PC-9 (cell line): ENCODE results near the gene GPR33. TPM values are rescaled to one million over a fixed set of nuclear protein-coding genes. Genes with fewer than 3 reads are reported as not detected.

Experiments used
- BruUV-seq: library from RNA; stranded (reverse); fragments of 400-500 nt; replicated peaks from 2 replicates; lab custom pipeline; 2021; lab: Mats Ljungman, UMichigan
- CTCF ChIA-PET: fragments of 300-600 bp; sonication (Branson Sonifier 250); formaldehyde crosslinking; loops from one replicate; lab custom pipeline; 2022; ENCODE audit warnings: antibody characterized with exemption; lab: Charles Lee
- POLR2A ChIA-PET: fragments of 300-600 bp; sonication (Branson Sonifier 250); formaldehyde crosslinking; loops from one replicate; lab custom pipeline; 2022; ENCODE audit warnings: antibody characterized with exemption; ENCODE audit not compliant: unreplicated experiment; lab: Charles Lee
- DNase-seq, 2 experiments: peaks; one replicate each; pipeline versions ENCODE4 v3.0.0 to v3.0.0-alpha.2; 2015 to 2022; ENCODE audit warnings: mixed read lengths in 1 of 2
- H2AFZ ChIP-seq: fragments of 200-600 bp; sonication (generic); 2 replicates; pipeline ENCODE4 v1.8.1; 2017; ENCODE audit warnings: antibody characterized with exemption
- H3F3A ChIP-seq: fragments of 200-600 bp; sonication (generic); 2 replicates; pipeline ENCODE4 v1.8.1; 2017; ENCODE audit warnings: antibody characterized with exemption, mild to moderate bottlenecking, low read depth; ENCODE audit not compliant: insufficient read depth
- H3K27ac ChIP-seq: fragments of 200-600 bp; sonication (generic); 2 replicates; pipeline ENCODE4 v1.6.1; 2016; ENCODE audit warnings: mixed run types
- H3K27me3 ChIP-seq: fragments of 200-600 bp; sonication (generic); 2 replicates; pipeline ENCODE4 v1.6.1; 2016; ENCODE audit warnings: low read depth, mixed run types; ENCODE audit not compliant: insufficient read depth
- H3K36me3 ChIP-seq: fragments of 200-600 bp; sonication (generic); 2 replicates; pipeline ENCODE4 v1.6.1; 2016; ENCODE audit warnings: low read depth, mixed run types
- H3K4me1 ChIP-seq: fragments of 200-600 bp; sonication (generic); replicated peaks from 2 replicates; pipeline ENCODE4 v1.6.1; 2016; ENCODE audit warnings: mixed run types; ENCODE audit not compliant: insufficient read depth
- H3K4me2 ChIP-seq: fragments of 200-600 bp; sonication (generic); 2 replicates; pipeline ENCODE4 v1.6.1; 2017; ENCODE audit warnings: mixed run types
- H3K4me3 ChIP-seq: fragments of 200-600 bp; sonication (generic); 2 replicates; pipeline ENCODE4 v1.6.1; 2016; ENCODE audit warnings: mixed run types
- H3K79me2 ChIP-seq: fragments of 200-600 bp; sonication (generic); 2 replicates; pipeline ENCODE4 v1.6.1; 2017; ENCODE audit warnings: low read depth, mixed run types
- H3K9me2 ChIP-seq: fragments of 200-600 bp; sonication (generic); 2 replicates; pipeline ENCODE4 v1.8.1; 2017; ENCODE audit warnings: mild to moderate bottlenecking; ENCODE audit not compliant: insufficient read depth
- H3K9me3 ChIP-seq: fragments of 200-600 bp; sonication (generic); 2 replicates; pipeline ENCODE4 v1.8.1; 2016; ENCODE audit warnings: low read depth; ENCODE audit not compliant: insufficient read depth
- H4K20me1 ChIP-seq: fragments of 200-600 bp; sonication (generic); 2 replicates; pipeline ENCODE4 v1.8.1; 2017; ENCODE audit not compliant: insufficient read depth
- CTCF ChIP-seq: fragments of 200-600 bp; sonication (generic); conservative IDR thresholded peaks from 2 replicates; pipeline ENCODE4 v1.6.1; 2017; ENCODE audit warnings: mixed run types, antibody characterized with exemption, mild to moderate bottlenecking, moderate library complexity
- EZH2 ChIP-seq: fragments of 200-600 bp; sonication (generic); IDR thresholded peaks from 2 replicates; pipeline ENCODE4 v1.8.0; 2017; ENCODE audit warnings: antibody characterized with exemption, low read depth
- intact Hi-C: fragments of 100-400 bp; cut with micrococcal nuclease; formaldehyde crosslinking; loops from one replicate; pipeline ENCODE4 v1.10.0; 2022; ENCODE audit not compliant: unreplicated experiment
- total RNA-seq: library from RNA; stranded (reverse); gene quantifications from 2 replicates; pipeline ENCODE4 v1.2.3, GENCODE V29; 2021

Gene GPR33
- total RNA-seq, 1 experiment from 2014 or later: not detected

GRCh38 chr14:31435276-31435675 is 52.6 kb downstream of the GPR33 start:
- H3K4me2 ChIP-seq: no peak overlapping the region
- no peak for TF ChIP-seq EZH2
- TF ChIP-seq CTCF: no peak
- DNase-seq: no peak
- no peaks in the 10 kb centered on the region; the same call in 1 of the 2 replicates for H3K9me2 ChIP-seq
- H3K4me3 ChIP-seq: no peak overlapping the region
- H3F3A ChIP-seq: no peaks in the 10 kb centered on the region
- no peaks in the 10 kb centered on the region for H3K4me1 ChIP-seq
- H3K36me3 ChIP-seq: no peaks in the 10 kb centered on the region
- H3K27ac ChIP-seq: no peak overlapping the region
- no peaks in the 10 kb centered on the region for H3K79me2 ChIP-seq
- BruUV-seq: no TSS peak
- no peak overlapping the region for H2AFZ ChIP-seq
- intact Hi-C loops: no loop called here
- H3K27me3 ChIP-seq: no peaks in the 10 kb centered on the region
- CTCF ChIA-PET: no interaction called here
- H4K20me1 ChIP-seq: no peaks in the 10 kb centered on the region
- POLR2A ChIA-PET: no interaction called here
- H3K9me3 ChIP-seq: no peaks in the 10 kb centered on the region

Other genes starting within 250 kb of the GPR33 start
- 18.1 and 25.7 TPM in 2 replicates for gene HEATR5A, start 67.5 kb downstream of the GPR33 start, total RNA-seq
- 9.5 and 10.1 TPM in 2 replicates for gene DTD2, start 30.5 kb downstream of the GPR33 start, total RNA-seq
- gene NUBPL, start 73.4 kb upstream of the GPR33 start, total RNA-seq: 14.6 and 15.7 TPM in 2 replicates